ENCODE data around the gene TBC1D8B. TPM values are rescaled to one million over a fixed set of nuclear protein-coding genes. Genes with fewer than 3 reads are reported as not detected.

Gene TBC1D8B
- total and polyA plus RNA-seq, 2 of the 13 experiments (the other 11 are each of a cell fraction or from before 2014, with no cell fraction given): 6.2 to 7.2 TPM

- TF ChIP-seq, protein P1, sequence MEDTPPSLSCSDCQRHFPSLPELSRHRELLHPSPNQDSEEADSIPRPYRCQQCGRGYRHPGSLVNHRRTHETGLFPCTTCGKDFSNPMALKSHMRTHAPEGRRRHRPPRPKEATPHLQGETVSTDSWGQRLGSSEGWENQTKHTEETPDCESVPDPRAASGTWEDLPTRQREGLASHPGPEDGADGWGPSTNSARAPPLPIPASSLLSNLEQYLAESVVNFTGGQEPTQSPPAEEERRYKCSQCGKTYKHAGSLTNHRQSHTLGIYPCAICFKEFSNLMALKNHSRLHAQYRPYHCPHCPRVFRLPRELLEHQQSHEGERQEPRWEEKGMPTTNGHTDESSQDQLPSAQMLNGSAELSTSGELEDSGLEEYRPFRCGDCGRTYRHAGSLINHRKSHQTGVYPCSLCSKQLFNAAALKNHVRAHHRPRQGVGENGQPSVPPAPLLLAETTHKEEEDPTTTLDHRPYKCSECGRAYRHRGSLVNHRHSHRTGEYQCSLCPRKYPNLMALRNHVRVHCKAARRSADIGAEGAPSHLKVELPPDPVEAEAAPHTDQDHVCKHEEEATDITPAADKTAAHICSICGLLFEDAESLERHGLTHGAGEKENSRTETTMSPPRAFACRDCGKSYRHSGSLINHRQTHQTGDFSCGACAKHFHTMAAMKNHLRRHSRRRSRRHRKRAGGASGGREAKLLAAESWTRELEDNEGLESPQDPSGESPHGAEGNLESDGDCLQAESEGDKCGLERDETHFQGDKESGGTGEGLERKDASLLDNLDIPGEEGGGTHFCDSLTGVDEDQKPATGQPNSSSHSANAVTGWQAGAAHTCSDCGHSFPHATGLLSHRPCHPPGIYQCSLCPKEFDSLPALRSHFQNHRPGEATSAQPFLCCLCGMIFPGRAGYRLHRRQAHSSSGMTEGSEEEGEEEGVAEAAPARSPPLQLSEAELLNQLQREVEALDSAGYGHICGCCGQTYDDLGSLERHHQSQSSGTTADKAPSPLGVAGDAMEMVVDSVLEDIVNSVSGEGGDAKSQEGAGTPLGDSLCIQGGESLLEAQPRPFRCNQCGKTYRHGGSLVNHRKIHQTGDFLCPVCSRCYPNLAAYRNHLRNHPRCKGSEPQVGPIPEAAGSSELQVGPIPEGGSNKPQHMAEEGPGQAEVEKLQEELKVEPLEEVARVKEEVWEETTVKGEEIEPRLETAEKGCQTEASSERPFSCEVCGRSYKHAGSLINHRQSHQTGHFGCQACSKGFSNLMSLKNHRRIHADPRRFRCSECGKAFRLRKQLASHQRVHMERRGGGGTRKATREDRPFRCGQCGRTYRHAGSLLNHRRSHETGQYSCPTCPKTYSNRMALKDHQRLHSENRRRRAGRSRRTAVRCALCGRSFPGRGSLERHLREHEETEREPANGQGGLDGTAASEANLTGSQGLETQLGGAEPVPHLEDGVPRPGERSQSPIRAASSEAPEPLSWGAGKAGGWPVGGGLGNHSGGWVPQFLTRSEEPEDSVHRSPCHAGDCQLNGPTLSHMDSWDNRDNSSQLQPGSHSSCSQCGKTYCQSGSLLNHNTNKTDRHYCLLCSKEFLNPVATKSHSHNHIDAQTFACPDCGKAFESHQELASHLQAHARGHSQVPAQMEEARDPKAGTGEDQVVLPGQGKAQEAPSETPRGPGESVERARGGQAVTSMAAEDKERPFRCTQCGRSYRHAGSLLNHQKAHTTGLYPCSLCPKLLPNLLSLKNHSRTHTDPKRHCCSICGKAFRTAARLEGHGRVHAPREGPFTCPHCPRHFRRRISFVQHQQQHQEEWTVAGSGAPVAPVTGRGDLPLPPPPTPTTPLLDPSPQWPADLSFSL (CRISPR knock-in tag; IDR thresholded peaks at IDR 0.05): no peak
- TF ChIP-seq TAF1 (CRISPR knock-in tag; IDR thresholded peaks at IDR 0.05) (peak; percentile 49; the same call in 1 of the 2 replicates), ZNF678 (CRISPR knock-in tag; IDR thresholded peaks at IDR 0.05) (no peak), POLR2AphosphoS5 (IDR thresholded peaks at IDR 0.05; ENCODE audit: low read depth, low read length) (peak; percentile 76), ATF1 (CRISPR knock-in tag; IDR thresholded peaks at IDR 0.05) (peak; percentile 62; the same call in 1 of the 2 replicates), NR2F6 (IDR thresholded peaks at IDR 0.05) (no peak), NR2F6 (CRISPR knock-in tag; IDR thresholded peaks at IDR 0.05) (no peak), AGO1 (IDR thresholded peaks at IDR 0.05; ENCODE audit: low read depth, low read length, poor library complexity, severe bottlenecking) (no peak), RERE (CRISPR knock-in tag; IDR thresholded peaks at IDR 0.05; ENCODE audit: low read depth) (no peak), PTBP1 (IDR thresholded peaks at IDR 0.05; ENCODE audit: low read depth, low read length, poor library complexity, severe bottlenecking) (no peak), SP5 (CRISPR knock-in tag; IDR thresholded peaks at IDR 0.05; ENCODE audit: borderline replicate concordance, low read depth) (no peak), KAT8 (CRISPR knock-in tag; IDR thresholded peaks at IDR 0.05) (peak; percentile 81), PITX1 (CRISPR knock-in tag; IDR thresholded peaks at IDR 0.05) (no peak), NFATC3 (CRISPR knock-in tag; IDR thresholded peaks at IDR 0.05) (no peak), ZC3H13 (CRISPR knock-in tag; IDR thresholded peaks at IDR 0.05) (no peak), ZBTB7B (CRISPR knock-in tag; IDR thresholded peaks at IDR 0.05) (no peak)
- TF ChIP-seq, protein P2, sequence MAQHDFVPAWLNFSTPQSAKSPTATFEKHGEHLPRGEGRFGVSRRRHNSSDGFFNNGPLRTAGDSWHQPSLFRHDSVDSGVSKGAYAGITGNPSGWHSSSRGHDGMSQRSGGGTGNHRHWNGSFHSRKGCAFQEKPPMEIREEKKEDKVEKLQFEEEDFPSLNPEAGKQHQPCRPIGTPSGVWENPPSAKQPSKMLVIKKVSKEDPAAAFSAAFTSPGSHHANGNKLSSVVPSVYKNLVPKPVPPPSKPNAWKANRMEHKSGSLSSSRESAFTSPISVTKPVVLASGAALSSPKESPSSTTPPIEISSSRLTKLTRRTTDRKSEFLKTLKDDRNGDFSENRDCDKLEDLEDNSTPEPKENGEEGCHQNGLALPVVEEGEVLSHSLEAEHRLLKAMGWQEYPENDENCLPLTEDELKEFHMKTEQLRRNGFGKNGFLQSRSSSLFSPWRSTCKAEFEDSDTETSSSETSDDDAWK (CRISPR knock-in tag; IDR thresholded peaks at IDR 0.05): no peak
Measured at GRCh38 chrX:106802388-106803275, at the start of gene TBC1D8B (continued).

Data from HepG2 (cell line).